Activated T-cell treated with anti-CD3 and anti-CD28 coated beads for 4 hours (primary cell): ENCODE measurements around the gene SPATA20.
A peak's percentile ranks its signal among the peaks of the same experiment; 100 is the strongest.

ENCODE experiments used
- DNase-seq: peaks from one replicate; pipeline ENCODE4 v3.0.0-alpha.2; 2020

Gene SPATA20

DNA sequence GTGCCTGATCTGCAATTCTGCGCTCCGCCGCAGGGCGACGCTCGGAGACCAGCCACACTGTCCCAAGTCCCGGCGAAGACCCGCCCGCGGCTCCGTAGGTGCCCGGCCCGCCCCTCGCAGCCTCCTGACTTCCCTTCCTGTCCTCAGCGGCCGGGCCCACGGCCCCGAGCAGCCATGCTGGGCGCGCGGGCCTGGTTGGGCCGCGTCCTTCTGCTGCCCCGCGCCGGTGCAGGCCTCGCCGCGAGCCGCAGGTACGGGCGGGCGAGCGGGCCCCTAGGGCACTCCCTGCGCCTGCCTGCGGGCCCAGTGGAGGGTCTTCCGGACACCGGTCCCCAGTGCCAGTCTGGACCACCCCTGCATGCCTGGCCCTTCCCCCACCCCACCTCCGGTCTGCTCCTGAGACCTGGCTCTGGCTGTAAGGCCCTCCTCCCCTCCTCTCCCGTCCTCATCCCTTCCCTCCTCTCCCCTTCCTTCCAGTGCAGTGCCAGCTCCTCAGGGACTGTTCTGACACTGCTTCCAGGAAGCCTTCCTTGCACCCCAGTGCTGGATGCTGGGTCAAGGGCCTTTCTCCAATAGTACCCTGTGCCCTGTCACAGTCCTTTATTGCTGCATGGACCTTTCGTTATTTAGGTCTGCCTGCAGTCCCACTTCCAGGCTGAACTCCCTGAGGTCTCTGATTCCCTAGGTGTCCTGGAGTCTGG is at the start of gene SPATA20:
Gene SPATA20, plus strand, starts transcription at position 140 of the 701 bp plus-strand sequence. Its CDS starts 35 bp downstream, at position 175.
- peak; percentile 70 for DNase-seq

DNA sequence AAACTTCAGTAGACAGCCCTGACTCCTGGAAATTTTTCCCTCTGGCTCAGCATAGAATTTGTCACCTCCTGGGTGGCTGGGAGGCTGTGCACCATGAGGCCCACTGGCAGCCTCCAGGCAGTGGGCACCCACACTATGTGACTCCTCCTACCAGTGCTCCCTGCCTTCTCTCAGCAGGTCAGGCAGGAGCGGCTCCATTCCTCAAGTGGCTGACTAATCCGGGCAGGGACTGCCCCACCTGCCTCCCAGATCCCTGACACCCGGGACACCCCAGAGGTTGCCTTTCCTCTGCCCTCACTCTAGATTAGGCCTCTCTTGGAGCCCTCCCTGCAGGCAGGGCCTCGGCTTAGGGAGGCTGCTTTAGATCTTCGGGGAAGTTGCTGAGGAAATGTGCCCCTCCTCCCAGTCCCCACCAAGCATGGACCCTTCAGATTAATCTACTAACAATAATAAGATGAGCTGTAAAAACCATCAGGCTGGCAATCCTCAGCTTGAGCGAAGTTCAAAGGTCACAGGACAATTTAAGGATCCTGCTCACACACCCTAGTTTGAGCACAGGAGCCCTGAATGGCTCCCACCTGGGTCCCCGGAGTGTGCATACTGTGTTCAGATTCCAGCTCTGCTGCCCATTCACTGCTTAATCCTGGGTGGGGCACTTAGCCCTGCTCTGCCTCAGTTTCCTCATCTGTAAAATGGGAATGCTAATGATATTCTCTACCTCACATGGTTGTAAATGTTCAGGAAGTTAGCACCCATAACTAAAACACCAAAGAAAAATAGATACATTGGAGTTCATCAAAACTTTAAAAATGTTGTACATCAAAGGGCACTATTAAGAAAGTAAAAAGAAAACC is 48.7 kb upstream of the SPATA20 start:
- no peak for DNase-seq

DNA sequence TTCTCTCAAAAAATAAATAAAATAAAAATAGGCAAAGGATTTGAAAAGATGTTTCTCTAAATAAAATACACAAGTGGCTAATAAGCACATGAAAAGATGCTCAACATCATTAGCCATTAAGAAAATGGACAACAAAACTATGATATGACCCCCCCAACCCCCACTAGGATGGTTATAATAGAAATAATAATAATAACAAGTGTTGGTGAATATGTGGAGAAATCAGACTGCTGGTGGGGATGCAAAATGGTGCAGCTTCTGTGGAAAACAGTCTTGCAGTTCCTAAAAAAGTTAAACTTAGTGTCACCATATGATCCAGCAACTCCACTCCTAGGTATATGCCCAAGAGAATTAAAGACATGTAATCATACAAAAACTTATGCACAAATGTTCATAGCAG is 47.7 kb upstream of the SPATA20 start:
- DNase-seq: no peak

DNA sequence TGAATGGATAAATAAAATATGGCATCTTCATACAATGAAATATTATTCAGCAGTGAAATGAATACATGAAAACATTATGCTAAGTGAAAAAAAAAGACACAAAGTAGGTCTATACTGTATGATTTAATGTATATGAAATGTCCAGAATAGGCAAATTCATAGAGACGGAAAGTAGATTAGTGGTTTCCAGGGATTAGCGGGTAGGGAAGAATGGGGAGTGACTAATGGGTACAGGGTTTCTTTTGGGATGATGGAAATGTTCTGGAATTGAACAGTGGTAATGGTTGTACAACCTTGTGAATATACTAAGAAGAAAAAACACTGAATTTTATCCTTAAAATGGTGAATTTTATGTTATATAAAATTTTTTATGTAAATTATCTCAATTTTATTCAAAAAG is 47.3 kb upstream of the SPATA20 start:
- no peak for DNase-seq

DNA sequence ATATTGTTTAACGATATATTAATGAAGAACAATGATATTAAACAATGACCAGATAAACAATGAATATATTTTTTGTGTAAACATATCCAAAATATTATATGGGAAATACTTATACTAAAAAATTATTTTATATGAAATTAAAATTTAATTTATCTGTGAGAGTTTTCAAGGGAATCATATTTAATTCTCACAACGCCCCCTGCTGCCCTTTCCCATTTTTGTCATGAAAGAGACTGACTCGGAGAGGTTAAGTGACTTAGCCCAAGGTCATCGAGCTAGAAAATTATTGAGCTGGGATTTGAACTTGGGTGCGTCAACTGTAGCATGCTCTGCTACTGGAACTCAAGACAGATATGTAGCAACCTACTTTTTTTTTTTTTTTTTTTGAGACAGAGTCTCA is 45.9 kb upstream of the SPATA20 start:
- no peak for DNase-seq

DNA sequence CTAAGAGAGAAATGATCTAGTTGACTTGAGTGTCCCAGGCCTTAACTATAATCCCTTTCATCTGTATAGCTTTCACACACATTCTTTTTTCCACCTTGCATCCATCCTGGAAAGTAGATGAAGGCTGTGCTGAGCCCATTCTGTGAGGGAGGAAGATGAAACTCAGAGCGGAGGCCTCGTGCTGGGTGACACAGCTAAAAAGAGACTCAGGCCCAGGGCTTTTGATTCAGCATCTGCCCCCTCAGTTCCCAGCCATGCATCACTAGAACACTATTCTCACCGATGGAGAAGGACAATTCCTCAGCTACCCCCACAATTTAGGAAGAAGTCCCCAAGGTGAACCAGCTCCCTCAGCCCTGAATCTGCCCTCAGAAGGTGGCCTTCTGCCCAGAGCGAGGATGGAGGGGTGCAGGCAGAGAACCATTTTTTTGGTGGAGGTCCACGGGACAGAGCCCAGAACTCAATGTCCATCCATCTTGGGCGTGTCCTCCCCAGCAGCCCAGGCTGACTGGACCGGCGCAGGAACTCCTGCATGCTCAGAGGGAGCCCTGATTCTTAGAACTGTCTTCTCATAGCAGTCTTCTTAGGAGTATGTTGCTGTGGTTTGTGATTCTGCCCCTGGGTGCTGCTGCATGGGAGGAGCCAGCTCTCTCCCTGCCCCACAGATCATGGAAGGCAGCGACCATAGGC is 44.5 kb upstream of the SPATA20 start:
- DNase-seq: no peak

DNA sequence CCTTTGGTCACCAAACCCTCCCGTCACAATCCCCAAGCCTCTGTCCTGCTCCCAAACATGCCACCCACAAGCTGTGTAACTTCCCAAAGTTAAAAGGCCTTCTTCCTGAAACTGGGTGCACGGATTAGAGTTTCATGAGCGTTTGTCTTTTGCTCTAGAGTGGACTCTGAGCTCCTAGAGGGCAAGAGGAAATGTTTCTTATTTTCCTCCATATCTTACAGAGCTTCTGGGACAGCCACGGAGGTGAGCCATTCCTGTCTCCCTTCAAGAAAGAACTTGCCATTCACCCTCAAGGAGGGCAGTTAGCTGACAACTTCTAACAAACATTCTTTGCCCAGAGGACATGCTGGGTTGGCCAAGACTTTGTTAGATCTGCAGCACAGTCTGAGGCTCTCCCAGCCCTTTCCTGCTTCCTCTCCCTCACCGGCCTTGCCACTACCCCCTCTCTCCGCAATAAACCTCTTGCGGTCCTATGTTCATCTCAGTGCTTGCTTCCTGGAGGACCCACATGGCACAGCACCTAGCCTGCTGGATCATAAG is 41.3 kb upstream of the SPATA20 start:
- DNase-seq: no peak

DNA sequence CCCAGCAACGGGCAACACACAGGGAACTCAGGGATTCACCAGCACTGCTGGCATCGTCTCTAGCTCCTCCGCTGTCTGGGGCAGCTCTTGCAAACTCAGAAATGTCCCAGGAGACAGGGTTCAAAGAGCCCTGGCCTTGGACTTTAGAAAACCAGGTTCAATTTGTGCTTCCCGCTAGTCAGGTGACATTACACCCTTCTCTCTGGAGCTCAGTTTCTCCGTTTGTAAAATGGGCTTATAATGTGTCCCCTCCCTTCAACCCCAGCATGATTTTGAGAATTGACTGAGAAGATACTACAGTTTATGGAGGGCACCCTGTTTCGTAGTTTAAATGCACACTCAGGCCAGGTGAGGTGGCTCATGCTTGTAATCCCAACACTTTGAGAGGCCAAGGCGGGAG is 40.7 kb upstream of the SPATA20 start:
- DNase-seq: no peak

DNA sequence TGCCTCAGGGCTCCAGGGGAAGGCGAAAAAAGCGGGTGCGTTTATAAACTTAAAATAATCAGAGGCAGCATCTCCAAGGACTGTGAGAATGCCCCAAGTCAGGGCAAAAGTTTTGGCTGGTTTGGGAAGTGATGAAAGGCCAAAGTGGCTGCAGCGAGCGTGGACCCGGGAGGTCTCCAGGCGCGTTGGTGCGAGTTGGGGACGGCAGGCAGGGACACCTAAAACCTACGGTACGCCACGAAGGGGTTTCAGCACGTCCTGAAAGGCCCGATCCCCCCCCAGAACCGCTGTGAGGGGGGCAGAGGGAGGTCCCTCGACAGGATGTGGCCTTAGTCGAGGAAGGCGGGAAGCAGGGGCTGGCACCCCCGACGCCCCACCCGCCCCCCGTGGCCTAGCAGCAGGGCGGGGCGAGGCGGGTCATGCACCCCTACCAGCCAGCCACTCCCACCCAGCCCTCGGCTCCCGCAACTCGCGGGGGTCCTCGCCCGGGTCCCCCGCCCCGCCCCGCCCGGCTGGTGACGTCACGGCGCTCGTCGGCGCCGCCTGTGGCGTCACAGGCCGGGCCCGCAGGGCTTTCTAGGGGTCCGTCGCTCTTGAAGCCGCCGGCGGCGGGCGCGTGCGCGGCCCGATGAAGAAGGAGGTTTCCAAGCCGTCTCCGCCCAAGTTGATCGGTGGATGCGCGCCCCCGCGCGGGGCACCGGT is 39.0 kb upstream of the SPATA20 start, which contains the start of gene MYCBPAP:
Gene MYCBPAP, plus strand, starts transcription at position 569 of the 702 bp plus-strand sequence. CDS start 236 bp downstream, outside the sequence.
- peak; percentile 55 for DNase-seq

DNA sequence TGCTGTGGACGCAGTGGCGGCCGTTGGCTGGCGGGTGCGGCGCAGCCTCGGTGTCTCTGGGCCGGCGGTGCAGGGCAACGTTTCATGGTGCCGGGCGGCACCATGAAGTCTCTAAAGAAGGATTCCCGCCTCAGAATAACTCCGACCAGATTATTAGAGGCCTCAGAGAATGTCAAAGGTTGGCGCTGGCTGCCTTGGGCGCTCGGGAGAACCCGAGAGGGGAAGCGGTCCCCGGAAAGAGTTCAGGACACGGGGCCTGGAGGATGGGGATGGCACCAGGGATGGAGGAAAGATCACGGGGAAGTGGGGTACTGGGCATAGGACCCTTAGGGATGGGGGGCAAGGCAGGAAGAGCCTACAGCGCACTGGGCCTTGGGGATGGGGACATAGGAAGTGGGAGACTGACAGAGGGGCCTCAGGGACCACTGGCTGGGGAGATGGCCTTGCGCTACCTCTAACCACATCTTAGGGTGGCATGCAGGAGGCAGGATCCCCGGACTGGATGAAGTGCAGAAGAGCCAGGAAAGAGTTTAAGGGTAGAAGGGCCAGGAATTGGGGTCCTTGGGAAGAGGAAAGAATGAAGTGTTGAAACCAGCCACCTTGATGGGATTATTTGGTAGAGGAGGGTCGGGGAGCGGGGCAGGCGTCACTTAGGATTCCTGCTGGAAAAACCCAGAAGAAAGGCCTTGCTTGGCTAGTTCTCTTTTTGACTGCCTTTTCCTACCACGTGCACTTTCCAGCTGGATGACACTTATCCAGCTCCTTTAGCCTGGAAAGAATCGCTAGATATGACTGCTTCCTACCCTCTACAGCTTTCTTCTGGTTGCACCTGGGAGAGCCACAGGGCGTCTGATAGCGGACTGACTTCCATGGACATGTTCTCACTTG is 38.2 kb upstream of the SPATA20 start:
- no peak for DNase-seq

DNA sequence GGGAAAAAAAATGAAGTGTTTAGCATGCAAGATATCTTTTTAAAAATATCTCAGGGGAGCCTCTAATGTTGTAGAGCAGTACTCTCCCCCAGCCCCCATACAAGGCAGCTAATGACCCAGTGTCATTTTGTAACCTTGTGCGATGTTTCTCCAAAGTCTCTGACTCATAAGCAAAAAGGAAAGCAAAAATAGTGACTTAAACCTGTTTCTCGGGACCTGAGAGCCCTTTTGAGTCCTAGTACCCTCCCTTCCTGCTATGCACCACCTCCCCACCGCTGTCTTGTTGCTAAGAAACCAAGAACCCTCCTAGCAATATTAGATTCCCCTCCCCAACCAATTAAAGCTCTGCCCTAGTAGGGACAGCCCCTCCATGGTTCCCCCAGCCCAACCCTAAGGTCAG is 35.9 kb upstream of the SPATA20 start:
- DNase-seq: no peak

DNA sequence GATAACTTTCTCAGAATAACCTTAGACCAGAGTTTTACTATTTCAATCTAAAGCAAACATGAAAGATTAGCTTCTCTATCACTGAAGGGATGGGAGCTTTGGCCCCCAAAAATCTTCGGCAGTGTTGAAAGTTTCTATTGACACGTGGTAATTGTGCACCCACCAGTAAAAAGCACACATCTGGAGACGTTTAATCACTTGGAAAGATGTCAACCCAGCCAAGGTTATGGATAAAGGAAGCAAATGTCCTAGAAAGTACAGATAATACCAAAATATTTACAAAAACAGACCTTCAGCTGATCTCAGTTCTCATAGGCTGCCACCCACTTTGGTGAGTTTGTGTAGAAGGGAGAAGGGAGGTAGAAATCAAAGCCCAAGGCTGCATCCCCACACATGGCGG is 33.5 kb upstream of the SPATA20 start:
- no peak for DNase-seq

DNA sequence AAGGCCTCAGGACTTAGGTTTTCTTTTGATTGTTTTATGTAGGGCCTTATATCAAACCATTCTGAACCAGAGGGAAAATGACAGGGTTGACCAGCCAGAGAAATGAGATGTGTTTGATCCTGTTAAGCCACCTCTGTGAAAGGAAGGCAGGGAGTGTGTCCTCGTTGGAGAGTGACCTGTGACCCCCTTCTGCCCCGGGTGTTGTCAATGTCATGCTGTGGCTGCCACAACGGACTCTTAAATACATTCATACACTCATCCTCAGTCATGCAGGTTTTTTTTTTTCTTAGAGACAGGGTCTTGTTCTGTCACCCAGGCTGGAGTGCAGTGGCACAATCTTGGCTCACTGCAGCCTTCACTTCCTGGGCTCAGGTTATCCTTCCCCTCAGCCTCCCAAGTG is 32.6 kb upstream of the SPATA20 start:
- DNase-seq: no peak

DNA sequence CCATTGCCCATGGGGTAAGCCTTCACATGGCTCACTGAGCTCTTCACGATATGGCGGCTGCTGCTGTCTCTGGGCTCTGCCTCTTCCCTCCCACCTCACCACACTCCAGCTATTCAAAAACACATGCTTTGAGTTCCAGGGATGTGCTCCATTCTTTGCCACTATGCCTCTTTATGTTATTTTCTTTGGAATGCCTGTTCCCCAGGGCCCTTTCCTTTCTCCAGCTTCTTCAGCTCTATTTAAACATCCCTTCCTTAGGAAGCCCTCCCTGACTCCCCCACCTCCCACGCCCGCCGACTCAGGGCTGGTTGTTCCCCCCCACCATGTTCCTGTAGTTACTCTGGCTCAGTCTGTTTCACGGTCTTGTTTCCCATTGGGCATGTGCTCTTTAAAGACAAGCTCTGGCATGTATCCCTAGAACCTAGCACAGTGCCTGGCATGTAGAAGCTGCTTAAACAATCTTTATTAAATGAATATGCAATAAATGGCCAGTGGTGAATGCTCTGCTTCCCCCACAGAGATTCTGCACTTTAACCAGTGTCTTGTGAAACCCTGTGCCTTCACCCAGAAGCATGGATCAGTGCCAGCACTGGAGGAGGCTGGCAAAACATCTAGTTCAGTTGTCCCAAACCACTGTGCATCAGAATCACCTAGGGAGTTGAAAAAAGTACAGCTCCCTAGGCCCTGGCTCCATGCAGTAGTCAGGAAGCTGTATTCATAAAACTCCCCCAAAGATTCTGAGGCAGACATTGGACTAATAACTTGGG is 31.9 kb upstream of the SPATA20 start:
- no peak for DNase-seq

DNA sequence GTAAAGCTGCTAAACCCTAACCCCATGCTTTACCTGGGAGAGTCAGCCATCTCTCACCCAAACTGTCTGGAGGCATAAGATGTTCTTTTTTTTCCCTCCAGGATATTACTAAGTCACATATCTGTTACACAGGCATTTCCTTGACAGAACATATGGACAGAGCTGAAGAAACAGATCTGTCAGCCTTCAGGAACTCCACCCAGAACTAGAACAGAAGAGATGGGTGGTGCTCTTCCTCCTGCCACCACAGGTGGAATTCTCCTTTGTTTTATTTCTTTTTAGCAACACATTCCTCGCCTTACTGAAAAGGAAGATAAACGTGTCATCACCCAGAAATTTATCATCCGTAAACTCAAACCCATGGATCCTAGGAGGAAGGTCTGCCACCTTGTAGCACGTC is 30.0 kb upstream of the SPATA20 start:
- DNase-seq: no peak

DNA sequence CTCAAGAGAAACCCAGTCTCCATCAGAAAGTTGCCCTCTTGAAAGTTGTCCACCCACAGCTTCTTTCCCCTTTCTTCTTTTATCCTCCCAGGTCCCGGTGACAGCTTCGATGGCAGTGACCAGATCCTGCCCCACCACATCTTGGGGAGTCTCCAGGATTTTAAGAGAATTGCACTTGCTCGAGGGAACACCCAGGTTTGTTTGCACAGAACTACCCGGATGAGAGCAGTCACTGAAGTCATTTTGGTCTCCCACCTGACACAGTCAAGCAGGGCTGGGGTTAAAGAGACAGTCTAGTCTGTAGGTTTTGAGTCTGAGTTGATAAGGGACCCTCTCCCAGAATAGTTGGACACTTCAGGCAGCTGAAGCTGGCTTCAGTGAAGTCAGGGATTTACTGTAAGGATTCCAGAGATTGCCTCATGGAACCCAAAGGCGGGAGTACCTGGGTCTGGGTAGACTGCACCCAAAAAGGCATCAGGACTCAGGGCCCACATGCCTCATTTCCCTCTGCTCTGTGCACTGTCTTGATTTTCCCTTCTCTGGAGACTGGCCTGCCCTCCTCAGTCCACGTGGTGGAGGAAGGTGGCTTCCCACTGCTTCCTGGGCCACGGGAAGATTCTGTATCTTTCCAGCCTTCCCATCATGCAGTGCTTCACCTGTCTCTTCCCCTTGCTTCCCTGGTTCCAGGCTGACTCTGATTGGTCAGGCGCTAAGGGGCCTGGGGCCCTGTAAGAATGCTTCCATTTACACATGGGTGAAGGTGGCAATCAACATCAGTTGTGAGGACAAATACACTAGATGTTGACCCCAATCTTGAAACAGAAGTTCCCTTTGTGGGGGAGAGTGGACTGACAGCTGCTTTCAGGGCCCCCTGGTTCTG is 29.2 kb upstream of the SPATA20 start:
- DNase-seq: no peak

DNA sequence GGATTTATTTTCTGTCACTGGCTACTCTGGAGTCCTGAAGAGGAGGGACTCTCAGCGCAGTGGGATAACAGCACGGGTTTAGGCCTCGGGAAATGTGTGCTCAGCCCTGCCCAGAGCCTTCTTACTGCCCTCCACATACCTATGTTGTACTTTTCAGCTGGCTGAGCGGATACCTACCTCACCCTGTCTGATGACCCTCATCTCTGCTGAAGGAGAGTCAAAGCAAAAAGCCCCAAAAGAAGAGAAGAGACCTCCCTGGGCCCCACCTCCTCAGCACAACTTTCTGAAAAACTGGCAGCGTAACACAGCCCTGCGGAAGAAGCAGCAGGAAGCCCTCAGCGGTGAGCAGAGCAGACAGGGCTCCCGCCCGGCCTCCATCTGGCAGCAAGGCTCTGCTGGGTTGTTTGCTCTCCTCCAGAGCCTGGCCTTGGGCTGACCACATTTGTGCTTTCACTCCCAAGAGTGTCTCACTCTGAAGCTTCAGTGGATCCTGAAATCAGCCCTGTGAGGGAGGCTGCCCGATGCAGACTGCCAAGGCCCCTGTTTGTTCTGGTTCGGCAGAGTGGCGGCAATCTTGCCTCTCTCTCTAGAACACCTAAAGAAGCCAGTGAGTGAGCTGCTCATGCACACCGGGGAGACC is 28.5 kb upstream of the SPATA20 start:
- DNase-seq: no peak

DNA sequence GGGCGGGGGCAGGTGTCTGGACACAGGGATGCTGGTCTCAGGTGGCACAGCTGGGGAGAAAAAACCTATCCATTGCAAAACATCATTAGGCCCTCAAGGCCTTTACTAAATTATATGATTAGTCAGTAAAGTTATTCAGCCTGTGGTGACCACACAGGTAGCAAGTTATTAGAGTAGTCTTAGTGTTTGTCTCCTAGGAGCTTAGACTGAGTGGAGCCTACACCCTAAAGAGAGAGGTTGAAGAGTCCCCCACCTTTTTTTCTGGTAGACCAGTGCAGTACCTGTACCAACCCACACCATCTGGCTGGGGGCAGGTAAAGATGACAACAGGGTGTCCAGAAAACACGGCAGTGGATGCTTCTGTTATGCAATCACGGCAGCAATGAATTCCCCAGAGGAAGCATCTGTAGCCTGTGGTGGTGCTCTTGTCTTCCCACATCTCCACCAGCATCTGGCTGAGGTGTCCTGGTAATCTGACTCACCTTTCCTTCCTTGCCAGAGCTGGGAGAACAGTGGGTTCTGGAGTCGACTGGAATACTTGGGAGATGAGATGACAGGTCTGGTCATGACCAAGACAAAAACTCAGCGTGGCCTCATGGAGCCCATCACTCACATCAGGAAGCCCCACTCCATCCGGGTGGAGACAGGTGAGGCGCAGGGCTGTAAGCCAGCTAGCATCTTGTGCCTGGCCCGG is 27.7 kb upstream of the SPATA20 start:
- DNase-seq: no peak

DNA sequence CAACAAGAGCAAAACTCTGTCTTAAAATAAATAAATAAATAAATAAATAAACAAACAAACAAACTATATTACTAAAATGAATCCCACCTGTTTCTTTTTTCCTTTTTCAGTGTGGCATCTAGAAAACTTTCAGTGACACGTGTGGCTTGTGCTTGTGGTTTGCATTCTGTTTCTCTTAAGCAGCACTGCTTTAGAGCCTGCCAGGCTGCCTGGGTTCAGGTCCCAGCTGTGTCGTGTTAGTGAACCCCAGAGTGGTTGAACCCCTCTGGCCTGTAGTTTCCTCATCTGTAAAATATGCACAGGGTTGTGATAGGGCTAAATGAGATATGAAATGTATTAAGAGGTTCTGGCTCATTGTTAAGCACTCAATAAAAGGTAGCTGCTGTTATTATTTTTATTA is 26.5 kb upstream of the SPATA20 start:
- no peak for DNase-seq
